ENCODE data around the gene PEX10.

Gene PEX10

GRCh38 chr1:2388004-2388913, 24.1 kb downstream of the PEX10 start:
- no peak for DNase-seq (ENCODE audit: low read depth in 3 of 3)

GRCh38 chr1:2386636-2387611, 25.4 kb downstream of the PEX10 start:
- DNase-seq (ENCODE audit: low read depth in 3 of 3), result no peak

GRCh38 chr1:2385606-2386280, 26.6 kb downstream of the PEX10 start:
- DNase-seq (ENCODE audit: low read depth in 3 of 3), result no peak

- no peak for DNase-seq (ENCODE audit: low read depth in 3 of 3)
Measured at GRCh38 chr1:2384941-2385481, 27.4 kb downstream of the PEX10 start.

GRCh38 chr1:2384130-2384860, 28.1 kb downstream of the PEX10 start:
- DNase-seq (ENCODE audit: low read depth in 3 of 3), result no peak

- no peak for DNase-seq (ENCODE audit: low read depth in 3 of 3)
Measured at GRCh38 chr1:2383576-2383975, 28.8 kb downstream of the PEX10 start.

- DNase-seq (ENCODE audit: low read depth in 3 of 3), result no peak
Measured at GRCh38 chr1:2382621-2383361, 29.6 kb downstream of the PEX10 start.

- DNase-seq (ENCODE audit: low read depth in 3 of 3), result peak; percentile 56 to 78 (median 56)
Measured at GRCh38 chr1:2381741-2382620, 30.4 kb downstream of the PEX10 start.

- no peak for DNase-seq (ENCODE audit: low read depth in 3 of 3)
Measured at GRCh38 chr1:2380816-2381591, 31.4 kb downstream of the PEX10 start.

GRCh38 chr1:2379733-2380404, 32.5 kb downstream of the PEX10 start:
- no peak for DNase-seq (ENCODE audit: low read depth in 3 of 3)

- no peak for DNase-seq (ENCODE audit: low read depth in 3 of 3)
Measured at GRCh38 chr1:2378956-2379732, 33.2 kb downstream of the PEX10 start.

GRCh38 chr1:2378441-2378851, 33.9 kb downstream of the PEX10 start:
- no peak for DNase-seq (ENCODE audit: low read depth in 3 of 3)

- DNase-seq (ENCODE audit: low read depth in 3 of 3), result no peak
Measured at GRCh38 chr1:2377751-2378440, 34.5 kb downstream of the PEX10 start.

- no peak for DNase-seq (ENCODE audit: low read depth in 3 of 3)
Measured at GRCh38 chr1:2376931-2377672, 35.3 kb downstream of the PEX10 start.

- DNase-seq (ENCODE audit: low read depth in 3 of 3), result no peak
Measured at GRCh38 chr1:2376261-2376741, 36.1 kb downstream of the PEX10 start.

GRCh38 chr1:2375923-2376260, 36.5 kb downstream of the PEX10 start:
- DNase-seq (ENCODE audit: low read depth in 3 of 3), result no peak

Measured in stimulated activated CD4-positive, alpha-beta T cell treated with anti-CD3 and anti-CD28 coated beads, TNF-alpha, amount 100 ng/mL, for 48 hours (primary cell).